Measurements from ENCODE around the gene ZNF554.

DNA sequence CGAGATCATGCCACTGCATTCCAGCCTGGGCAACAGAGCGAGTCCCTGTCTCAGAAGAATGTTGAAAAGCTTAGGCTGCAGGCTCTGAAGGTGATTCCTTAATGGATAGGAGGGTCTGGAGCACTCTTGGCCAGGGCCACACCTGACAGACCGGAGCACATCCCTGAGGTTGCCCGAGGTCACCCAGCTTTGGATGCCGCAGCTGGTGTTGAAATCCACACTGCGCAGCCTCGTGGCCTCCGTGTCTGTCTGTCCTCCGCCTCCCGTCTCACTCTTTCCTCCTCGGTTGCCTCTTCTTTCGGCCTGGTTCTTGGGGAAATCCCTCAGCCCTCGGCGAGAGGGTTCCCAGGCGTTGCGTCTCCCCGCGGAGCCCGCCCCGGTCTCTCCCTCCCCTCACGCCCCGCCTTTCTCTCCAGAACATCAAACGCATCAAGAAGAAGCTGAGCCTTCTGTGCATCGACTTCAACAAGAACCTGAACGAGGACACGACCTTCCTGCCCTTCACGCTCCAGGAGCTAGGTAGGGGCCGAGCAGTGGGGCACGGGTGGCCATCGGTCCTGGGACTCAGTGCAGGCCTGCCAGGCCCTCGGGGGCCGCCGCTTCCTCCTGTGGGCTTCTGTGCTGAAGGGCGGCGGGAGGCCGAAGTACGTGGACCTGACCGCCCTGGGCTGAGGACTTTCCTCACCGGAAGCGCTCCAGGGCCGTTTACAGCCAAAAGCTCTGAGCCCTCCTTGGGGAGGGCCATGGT lies 20.2 kb upstream of the ZNF554 start:
- TF ChIP-seq POLR2AphosphoS5 (IDR thresholded peaks at IDR 0.05; ENCODE audit: low read depth, low read length) (no peak), REST (IDR thresholded peaks at IDR 0.05; ENCODE audit: insufficient read depth in 1 of 2, low read depth in 2 of 2, low read length in 2 of 2) (no peak), FOXP2 (optimal IDR thresholded peaks at IDR 0.05; ENCODE audit: borderline replicate concordance, extremely low read depth, extremely low read length, insufficient read depth) (no peak)
